GM10248 (cell line): ENCODE measurements around the gene OGDHL.
A peak's percentile ranks its signal among the peaks of the same experiment; 100 is the strongest.

Experiments
- CTCF ChIA-PET: fragments of 300-600 bp; sonication (Branson Sonifier 250); formaldehyde crosslinking; extraction: SDS; loops from one replicate; lab custom pipeline; 2021; ENCODE audit warnings: antibody characterized with exemption; lab: Yijun Ruan, JAX
- POLR2A ChIA-PET: fragments of 350-650 bp; sonication (Branson Sonifier 250); formaldehyde crosslinking; extraction: SDS; loops from one replicate; lab custom pipeline; 2020; ENCODE audit warnings: antibody characterized with exemption; lab: Yijun Ruan, JAX
- DNase-seq: peaks from one replicate; pipeline ENCODE4 v3.0.0; 2012; ENCODE audit errors: extremely low spot score
- CTCF ChIP-seq: IDR thresholded peaks from 2 replicates; pipeline ENCODE4 v1.5.1; 2012; ENCODE audit warnings: mild to moderate bottlenecking, low read depth; ENCODE audit errors: extremely low read depth, missing control alignments, control extremely low read depth

Gene OGDHL

GRCh38 chr10:49747303-49747646 lies 14.8 kb downstream of the OGDHL start:
- no peak for TF ChIP-seq CTCF
- no peak for DNase-seq
- POLR2A ChIA-PET, result no interaction called here
- CTCF ChIA-PET, result no interaction called here

DNA sequence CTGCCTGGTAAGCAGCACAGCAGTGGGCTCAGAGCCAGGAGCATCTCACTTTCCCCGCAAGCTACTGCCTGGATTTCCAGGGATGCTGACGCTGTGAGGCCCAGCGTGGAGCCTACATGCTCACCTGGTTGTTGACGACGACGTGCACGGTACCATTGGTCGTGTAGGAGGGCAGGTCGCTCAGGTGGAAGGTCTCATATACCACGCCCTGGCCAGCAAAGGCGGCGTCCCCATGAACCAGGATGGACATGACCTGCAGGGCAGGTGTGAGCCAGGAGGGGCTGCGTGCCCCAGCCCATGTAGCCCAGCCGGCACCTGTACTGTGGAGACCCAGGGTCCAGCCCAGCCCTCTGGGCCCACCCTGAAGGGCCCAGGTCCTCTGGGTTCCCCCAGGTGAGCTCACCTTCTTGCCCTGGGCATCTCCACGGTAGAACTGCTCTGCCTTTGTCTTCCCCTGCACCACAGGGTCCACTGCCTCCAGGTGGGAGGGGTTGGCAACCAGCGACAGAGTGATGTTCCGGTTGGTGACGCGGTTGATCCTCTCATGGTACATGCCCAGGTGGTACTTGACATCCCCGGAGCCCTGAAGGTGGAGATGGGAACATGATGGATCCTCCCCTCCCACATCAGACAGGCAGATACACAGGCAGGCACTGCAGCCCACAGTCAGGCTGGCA lies 15.4 kb downstream of the OGDHL start:
- ChIA-PET CTCF (no interaction called here), POLR2A (no interaction called here)
- no peak for DNase-seq
- no peak for TF ChIP-seq CTCF

DNA sequence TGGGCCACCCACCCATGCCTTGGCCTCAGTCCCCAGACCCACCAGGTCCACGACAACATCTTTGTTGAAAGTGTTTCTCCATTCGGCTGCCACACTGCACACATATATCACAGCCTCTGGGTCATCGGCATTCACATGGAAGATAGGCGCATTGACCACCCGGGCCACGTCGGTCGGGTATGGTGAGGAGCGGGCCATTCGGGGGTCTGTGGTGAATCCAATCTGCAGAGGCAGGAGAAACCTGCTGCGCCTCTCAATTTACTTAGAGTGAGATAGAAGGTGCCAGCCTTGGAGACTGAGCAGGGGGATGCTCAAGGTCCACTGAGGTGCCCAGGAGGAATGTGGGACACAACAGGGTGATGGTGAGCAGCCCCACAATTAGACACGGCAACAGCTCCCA lies 16.4 kb downstream of the OGDHL start:
- POLR2A ChIA-PET, result no interaction called here
- no peak for TF ChIP-seq CTCF
- no peak for DNase-seq
- CTCF ChIA-PET, result no interaction called here

DNA sequence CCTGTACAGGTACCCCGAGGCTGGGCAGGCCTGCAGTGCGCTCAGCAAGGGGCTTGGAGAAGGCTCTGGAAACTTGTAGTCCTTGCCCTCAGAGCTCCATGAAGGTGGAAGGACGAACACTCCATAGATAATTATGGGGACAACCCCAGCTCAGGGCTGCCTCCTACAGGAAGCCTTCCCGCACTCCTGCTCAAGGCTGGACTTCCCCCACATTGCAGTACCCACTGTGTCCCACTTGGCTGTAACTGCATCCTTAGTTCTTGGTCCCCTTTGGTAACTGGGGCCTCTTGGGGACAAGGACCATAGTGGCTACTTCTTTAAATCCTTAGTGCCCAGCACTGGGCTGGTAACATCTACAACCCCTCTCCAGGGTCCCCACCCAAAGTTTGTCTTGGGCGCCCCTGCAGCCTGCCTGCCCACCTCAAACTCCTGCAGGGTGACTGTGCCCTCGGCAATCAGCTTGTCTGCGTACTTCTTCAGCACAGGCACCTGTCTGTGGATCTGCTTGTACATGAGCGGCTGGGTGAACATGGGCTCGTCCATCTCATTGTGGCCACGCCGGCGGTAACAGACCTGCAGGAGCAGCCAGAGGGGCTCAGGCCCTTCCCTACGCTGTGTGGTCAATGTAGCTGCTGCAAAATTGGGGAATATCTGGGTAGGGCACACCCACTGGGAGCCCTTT lies 17.1 kb downstream of the OGDHL start:
- POLR2A ChIA-PET, result no interaction called here

DNA sequence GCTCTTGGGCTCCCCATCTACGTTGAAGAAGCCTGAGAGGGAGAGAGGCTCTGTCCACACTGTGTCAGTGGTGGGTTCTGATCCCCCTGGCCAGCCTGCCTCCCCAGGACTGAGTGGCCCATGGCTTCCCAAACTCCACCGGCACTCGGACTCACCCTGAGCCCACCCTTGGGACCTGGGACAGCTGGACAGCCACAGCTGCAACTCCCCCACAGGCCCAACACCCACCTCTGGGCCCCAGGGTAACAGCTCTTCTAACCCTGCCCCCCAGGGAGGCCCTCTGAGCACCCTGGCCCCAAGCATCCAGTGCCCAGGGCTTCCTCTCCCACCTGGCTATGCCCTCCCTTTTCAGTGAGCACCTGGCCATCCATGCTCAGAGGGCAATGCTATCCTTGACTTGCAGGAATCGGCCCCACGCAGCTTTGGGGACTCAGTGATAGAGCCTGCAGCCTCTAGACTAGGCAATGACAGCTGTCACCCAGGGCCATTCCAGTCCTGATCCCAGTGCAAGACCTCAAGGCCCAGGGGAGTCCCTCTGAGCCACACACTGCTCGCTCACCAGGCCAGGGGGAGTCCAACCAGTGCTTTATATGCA lies 17.9 kb downstream of the OGDHL start:
- CTCF ChIA-PET, result no interaction called here
- TF ChIP-seq CTCF, result no peak
- POLR2A ChIA-PET, result no interaction called here
- DNase-seq, result peak; percentile 13

More for the DNA sequence above, 17.1 kb downstream of the OGDHL start:
- CTCF ChIA-PET, result no interaction called here
- TF ChIP-seq CTCF, result no peak
- peak; percentile 12 for DNase-seq

- CTCF ChIA-PET, result no interaction called here
These were observed 18.6 kb downstream of the OGDHL start for GRCh38 chr10:49743464-49744075.

More at GRCh38 chr10:49743464-49744075, 18.6 kb downstream of the OGDHL start:
- POLR2A ChIA-PET, result no interaction called here
- TF ChIP-seq CTCF, result no peak
- peak; percentile 13 for DNase-seq
